ENCODE measurements around the gene DCDC1. TPM values are rescaled to one million over a fixed set of nuclear protein-coding genes. Genes with fewer than 3 reads are reported as not detected.

The DCDC1 gene
- total RNA-seq, 2 donors from 2014 or later = 2.9 to 3.2 TPM

DNA sequence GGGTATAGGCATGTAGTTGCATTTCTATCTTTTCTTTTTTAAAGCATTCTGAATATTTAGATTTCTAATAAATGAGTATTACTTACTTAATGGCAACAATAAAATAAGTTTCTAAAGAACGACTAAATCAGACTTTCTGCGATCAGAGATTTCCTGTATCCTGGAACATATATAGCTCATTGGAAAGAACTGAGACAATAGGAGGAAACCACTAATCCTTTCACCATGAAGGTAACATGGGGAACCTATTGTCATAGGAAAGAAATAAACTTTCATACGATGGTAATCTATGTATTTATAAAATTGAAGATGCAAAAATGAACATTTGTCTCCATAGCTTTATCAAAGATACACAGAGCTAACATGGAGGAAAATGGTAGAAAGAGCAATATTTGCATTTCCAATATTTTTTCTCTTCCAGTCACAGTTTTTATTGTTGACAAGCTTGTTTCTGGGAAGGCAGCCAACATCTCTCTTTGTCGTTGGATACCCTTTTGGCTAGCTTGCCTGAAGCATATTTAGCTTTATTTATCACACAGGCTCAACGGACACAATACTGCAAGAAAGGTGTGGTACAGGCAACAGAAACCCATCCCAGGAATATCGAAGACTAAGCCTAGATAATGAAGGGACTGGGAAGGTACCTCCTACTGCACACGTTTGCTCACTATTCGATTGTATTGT, 490.1 kb downstream of the DCDC1 start:
- H3K27me3 ChIP-seq (ENCODE audit: control insufficient read depth, insufficient read depth, low read length, poor library complexity, severe bottlenecking) = no peaks in the 10 kb centered on the region
- no peak for DNase-seq
- TF ChIP-seq CTCF (conservative IDR thresholded peaks at IDR 0.05) = no peak

GRCh38 chr11:30878400-30878799, 491.1 kb downstream of the DCDC1 start:
- H3K4me1 ChIP-seq (ENCODE audit: control insufficient read depth, insufficient read depth, low read length) = no peaks in the 10 kb centered on the region
- H3K9me3 ChIP-seq (ENCODE audit: control insufficient read depth, low read length) = no peaks in the 10 kb centered on the region
- no peaks in the 10 kb centered on the region for H3K27me3 Mint-ChIP-seq (ENCODE audit: insufficient read depth)
- H3K4me1 Mint-ChIP-seq = no peaks in the 10 kb centered on the region
- TF ChIP-seq CTCF (conservative IDR thresholded peaks at IDR 0.05) = no peak
- no peaks in the 10 kb centered on the region for H3K36me3 Mint-ChIP-seq (ENCODE audit: low read depth)
- no peak overlapping the region for H3K4me3 Mint-ChIP-seq
- no peak for DNase-seq
- H3K27me3 ChIP-seq (ENCODE audit: control insufficient read depth, insufficient read depth, low read length, poor library complexity, severe bottlenecking) = no peaks in the 10 kb centered on the region
- no peak overlapping the region for H3K27ac Mint-ChIP-seq
- no peak overlapping the region for H3K4me3 ChIP-seq (ENCODE audit: low read length)
- H3K36me3 ChIP-seq (ENCODE audit: control insufficient read depth, insufficient read depth, low read length) = no peaks in the 10 kb centered on the region
- H3K9ac ChIP-seq (ENCODE audit: extremely low read depth, low read length, poor library complexity, severe bottlenecking) = no peak overlapping the region
- WGBS, 2 experiments (ENCODE audit: insufficient coverage in 1 of 2, insufficient read length in 1 of 2) = 79 to 100% methylated on average over 1 to 3 of the region's 3 CpGs
- H3K9me3 Mint-ChIP-seq = no peaks in the 10 kb centered on the region
- H3K27ac ChIP-seq (ENCODE audit: low read depth, low read length) = no peak overlapping the region

More for the DNA sequence above, 490.1 kb downstream of the DCDC1 start:
- H3K9me3 Mint-ChIP-seq = no peaks in the 10 kb centered on the region
- no peaks in the 10 kb centered on the region for H3K36me3 Mint-ChIP-seq (ENCODE audit: low read depth)
- H3K9ac ChIP-seq (ENCODE audit: extremely low read depth, low read length, poor library complexity, severe bottlenecking) = no peak overlapping the region
- no peaks in the 10 kb centered on the region for H3K4me1 ChIP-seq (ENCODE audit: control insufficient read depth, insufficient read depth, low read length)
- H3K27me3 Mint-ChIP-seq (ENCODE audit: insufficient read depth) = no peaks in the 10 kb centered on the region
- H3K4me3 ChIP-seq (ENCODE audit: low read length) = no peak overlapping the region
- H3K36me3 ChIP-seq (ENCODE audit: control insufficient read depth, insufficient read depth, low read length) = no peaks in the 10 kb centered on the region
- WGBS, 2 experiments (ENCODE audit: insufficient coverage in 1 of 2, insufficient read length in 1 of 2) = 87 to 98% methylated on average over 5 to 8 of the region's 8 CpGs
- H3K27ac ChIP-seq (ENCODE audit: low read depth, low read length) = no peak overlapping the region
- no peak overlapping the region for H3K27ac Mint-ChIP-seq
- H3K9me3 ChIP-seq (ENCODE audit: control insufficient read depth, low read length) = no peaks in the 10 kb centered on the region
- no peaks in the 10 kb centered on the region for H3K4me1 Mint-ChIP-seq
- no peak overlapping the region for H3K4me3 Mint-ChIP-seq

- Histone ChIP-seq H3K27me3 (ENCODE audit: control insufficient read depth, insufficient read depth, low read length, poor library complexity, severe bottlenecking) (no peaks in the 10 kb centered on the region), H3K9ac (ENCODE audit: extremely low read depth, low read length, poor library complexity, severe bottlenecking) (no peak overlapping the region), H3K9me3 (ENCODE audit: control insufficient read depth, low read length) (no peaks in the 10 kb centered on the region), H3K27ac (ENCODE audit: low read depth, low read length) (no peak overlapping the region), H3K4me3 (ENCODE audit: low read length) (no peak overlapping the region), H3K36me3 (ENCODE audit: control insufficient read depth, insufficient read depth, low read length) (no peaks in the 10 kb centered on the region), H3K4me1 (ENCODE audit: control insufficient read depth, insufficient read depth, low read length) (no peaks in the 10 kb centered on the region)
- Mint-ChIP-seq H3K27ac (no peak overlapping the region), H3K9me3 (no peaks in the 10 kb centered on the region), H3K27me3 (ENCODE audit: insufficient read depth) (no peaks in the 10 kb centered on the region), H3K4me3 (no peak overlapping the region), H3K36me3 (ENCODE audit: low read depth) (no peaks in the 10 kb centered on the region), H3K4me1 (no peaks in the 10 kb centered on the region)
- WGBS, 2 experiments (ENCODE audit: insufficient coverage in 1 of 2, insufficient read length in 1 of 2) = 81% methylated on average over 2 of the region's 2 CpGs; no CpG with 5 or more reads in 1 of the 2 experiments
- TF ChIP-seq CTCF (conservative IDR thresholded peaks at IDR 0.05) = peak; percentile 44
- DNase-seq = no peak
These were observed 492.7 kb downstream of the DCDC1 start for GRCh38 chr11:30876663-30877396.

All from endodermal cell (in vitro differentiated cells).